HG02981 (cell line): ENCODE measurements around the gene KRTAP12-1.
"Not testable (repeated sequence)": the region's sequence is repeated elsewhere in the genome, so short reads cannot be mapped to it uniquely, and the experiment has no call there.

Source experiments
- ATAC-seq: cut with Tn5 transposase; IDR thresholded peaks from one replicate; pipeline ENCODE4 v1.9.1; 2021; ENCODE audit warnings: mild to moderate bottlenecking, moderate library complexity; ENCODE audit not compliant: unreplicated experiment

Gene KRTAP12-1

GRCh38 chr21:44699502-44700001 is 17.6 kb upstream of the KRTAP12-1 start:
- ATAC-seq = no peak

GRCh38 chr21:44697811-44698734 is 16.1 kb upstream of the KRTAP12-1 start:
- no peak for ATAC-seq

GRCh38 chr21:44697172-44697810 is 15.3 kb upstream of the KRTAP12-1 start, which contains the start of gene KRTAP10-12:
Gene KRTAP10-12 (plus strand): TSS chr21:44697172. CDS start chr21:44697202, 30 bp downstream.
- not testable (repeated sequence) for ATAC-seq

GRCh38 chr21:44696572-44696971 is 14.6 kb upstream of the KRTAP12-1 start:
- no peak for ATAC-seq

- no peak for ATAC-seq
Observed at GRCh38 chr21:44695641-44696040, 13.7 kb upstream of the KRTAP12-1 start.

GRCh38 chr21:44695184-44695583 is 13.2 kb upstream of the KRTAP12-1 start:
- no peak for ATAC-seq

- no peak for ATAC-seq
Observed at GRCh38 chr21:44694776-44695175, 12.8 kb upstream of the KRTAP12-1 start.

- ATAC-seq = no peak
Observed at GRCh38 chr21:44692798-44693512, 11.0 kb upstream of the KRTAP12-1 start.

GRCh38 chr21:44691686-44692085 is 9.7 kb upstream of the KRTAP12-1 start:
- ATAC-seq = no peak

- ATAC-seq = not testable (repeated sequence)
Observed at GRCh38 chr21:44689740-44690139, 7.8 kb upstream of the KRTAP12-1 start.

GRCh38 chr21:44687671-44688070 is 5.7 kb upstream of the KRTAP12-1 start:
- ATAC-seq = no peak

GRCh38 chr21:44686843-44687561 is 5.0 kb upstream of the KRTAP12-1 start:
- ATAC-seq = no peak

GRCh38 chr21:44686000-44686781 is 4.2 kb upstream of the KRTAP12-1 start:
- ATAC-seq = no peak

- ATAC-seq = not testable (repeated sequence)
Observed at GRCh38 chr21:44685050-44685449, 3.1 kb upstream of the KRTAP12-1 start.

- no peak for ATAC-seq
Observed at GRCh38 chr21:44684483-44684882, 2.5 kb upstream of the KRTAP12-1 start.

GRCh38 chr21:44684077-44684476 is 2.1 kb upstream of the KRTAP12-1 start:
- ATAC-seq = no peak

GRCh38 chr21:44682580-44683151 is 703 bp upstream of the KRTAP12-1 start:
- no peak for ATAC-seq

GRCh38 chr21:44681152-44681551 is 811 bp downstream of the KRTAP12-1 start:
- ATAC-seq = no peak

- no peak for ATAC-seq
Observed at GRCh38 chr21:44677881-44678280, 4.1 kb downstream of the KRTAP12-1 start.
